ENCODE data around the gene MRPL36.

DNA sequence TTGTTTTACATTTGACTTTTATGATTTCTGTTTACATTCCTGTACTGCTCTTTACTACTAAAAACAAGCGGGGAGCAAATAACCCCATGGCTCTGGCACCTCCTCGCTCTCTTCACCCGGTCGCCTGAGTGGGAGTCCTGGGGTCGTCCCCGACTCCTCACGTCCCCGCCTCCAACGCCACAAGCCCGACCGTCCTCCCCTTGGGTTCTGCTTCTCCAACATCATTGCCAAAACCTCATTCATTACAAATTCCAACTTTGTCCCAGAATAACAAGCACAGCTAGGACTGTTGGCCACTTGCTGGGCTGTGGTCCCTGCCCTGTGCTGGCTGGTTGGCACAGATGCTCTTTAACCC lies 35.1 kb downstream of the MRPL36 start:
- TF ChIP-seq, protein P1, sequence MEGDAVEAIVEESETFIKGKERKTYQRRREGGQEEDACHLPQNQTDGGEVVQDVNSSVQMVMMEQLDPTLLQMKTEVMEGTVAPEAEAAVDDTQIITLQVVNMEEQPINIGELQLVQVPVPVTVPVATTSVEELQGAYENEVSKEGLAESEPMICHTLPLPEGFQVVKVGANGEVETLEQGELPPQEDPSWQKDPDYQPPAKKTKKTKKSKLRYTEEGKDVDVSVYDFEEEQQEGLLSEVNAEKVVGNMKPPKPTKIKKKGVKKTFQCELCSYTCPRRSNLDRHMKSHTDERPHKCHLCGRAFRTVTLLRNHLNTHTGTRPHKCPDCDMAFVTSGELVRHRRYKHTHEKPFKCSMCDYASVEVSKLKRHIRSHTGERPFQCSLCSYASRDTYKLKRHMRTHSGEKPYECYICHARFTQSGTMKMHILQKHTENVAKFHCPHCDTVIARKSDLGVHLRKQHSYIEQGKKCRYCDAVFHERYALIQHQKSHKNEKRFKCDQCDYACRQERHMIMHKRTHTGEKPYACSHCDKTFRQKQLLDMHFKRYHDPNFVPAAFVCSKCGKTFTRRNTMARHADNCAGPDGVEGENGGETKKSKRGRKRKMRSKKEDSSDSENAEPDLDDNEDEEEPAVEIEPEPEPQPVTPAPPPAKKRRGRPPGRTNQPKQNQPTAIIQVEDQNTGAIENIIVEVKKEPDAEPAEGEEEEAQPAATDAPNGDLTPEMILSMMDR (IDR thresholded peaks at IDR 0.05) = no peak
- TF ChIP-seq POLR2AphosphoS5 (IDR thresholded peaks at IDR 0.05) = no peak

All from esophagus muscularis mucosa (tissue), 3 donors.